WTC11 (cell line): ENCODE results near the gene COX6B2. TPM values are rescaled to one million over a fixed set of nuclear protein-coding genes. Genes with fewer than 3 reads are reported as not detected.

Experiments
- ATAC-seq: fragments of 200-7000 bp; cut with Tn5 transposase; 2 replicates; pipeline ENCODE4 v1.10.0; 2021; ENCODE audit warnings: mild to moderate bottlenecking, moderate library complexity
- CTCF ChIA-PET: fragments of 300-600 bp; sonication (Branson Sonifier 250); formaldehyde crosslinking; loops from one replicate; lab custom pipeline; 2021; ENCODE audit warnings: antibody characterized with exemption; lab: Charles Lee
- POLR2A ChIA-PET: fragments of 350-600 bp; sonication (Branson Sonifier 250); formaldehyde crosslinking; loops from one replicate; lab custom pipeline; 2021; ENCODE audit warnings: antibody characterized with exemption; lab: Charles Lee
- DNase-seq: peaks from one replicate; pipeline ENCODE4 v3.0.0; 2021; ENCODE audit warnings: low spot score
- H3K27ac Mint-ChIP-seq: 2 replicates; pipeline ENCODE4 v1.8.0; 2021; ENCODE audit warnings: mixed read lengths
- H3K27me3 Mint-ChIP-seq: 2 replicates; pipeline ENCODE4 v1.8.0; 2021; ENCODE audit warnings: low read depth, mild to moderate bottlenecking, moderate library complexity, mixed read lengths
- H3K36me3 Mint-ChIP-seq: 2 replicates; pipeline ENCODE4 v1.8.0; 2021; ENCODE audit warnings: mixed read lengths
- H3K4me1 Mint-ChIP-seq: 2 replicates; pipeline ENCODE4 v1.8.0; 2022; ENCODE audit warnings: mixed read lengths
- H3K4me3 Mint-ChIP-seq: 2 replicates; pipeline ENCODE4 v1.8.0; 2021; ENCODE audit warnings: mild to moderate bottlenecking, moderate library complexity, mixed read lengths
- H3K9me3 Mint-ChIP-seq: 2 replicates; pipeline ENCODE4 v1.8.0; 2021; ENCODE audit warnings: mixed read lengths
- ELF4 ChIP-seq: sonication (generic); formaldehyde crosslinking; IDR thresholded peaks from 2 replicates; pipeline ENCODE4 v1.8.1; 2022; ENCODE audit warnings: low read depth, mild to moderate bottlenecking, moderate library complexity, missing genetic modification reagents
- FOXK1 ChIP-seq: sonication (generic); formaldehyde crosslinking; IDR thresholded peaks from 2 replicates; pipeline ENCODE4 v1.8.0; 2022; ENCODE audit warnings: mild to moderate bottlenecking, moderate library complexity, missing genetic modification reagents
- GABPB1 ChIP-seq: sonication (generic); formaldehyde crosslinking; IDR thresholded peaks from 2 replicates; pipeline ENCODE4 v1.8.1; 2023; ENCODE audit warnings: mild to moderate bottlenecking, missing genetic modification reagents
- MAX ChIP-seq: sonication (generic); formaldehyde crosslinking; IDR thresholded peaks from 2 replicates; pipeline ENCODE4 v1.8.0; 2022; ENCODE audit warnings: mild to moderate bottlenecking, missing genetic modification reagents
- NFATC4 ChIP-seq: fragments of 250-450 bp; sonication (Bioruptor Pico); IDR thresholded peaks from 2 replicates; pipeline ENCODE4 v1.9.0; 2021; ENCODE audit warnings: mild to moderate bottlenecking
- OVOL2 ChIP-seq: fragments of 250-450 bp; sonication (Bioruptor Pico); IDR thresholded peaks from 2 replicates; pipeline ENCODE4 v1.9.0; 2021; ENCODE audit warnings: mild to moderate bottlenecking, borderline replicate concordance
- RORB ChIP-seq: fragments of 250-450 bp; sonication (Bioruptor Pico); IDR thresholded peaks from 2 replicates; pipeline ENCODE4 v1.9.0; 2021; ENCODE audit warnings: mild to moderate bottlenecking
- SMAD4 ChIP-seq: sonication (generic); formaldehyde crosslinking; IDR thresholded peaks from 2 replicates; pipeline ENCODE4 v1.8.0; 2022; ENCODE audit warnings: mild to moderate bottlenecking, missing genetic modification reagents
- SOX15 ChIP-seq: fragments of 250-450 bp; sonication (Bioruptor Pico); IDR thresholded peaks from 2 replicates; pipeline ENCODE4 v1.9.0; 2021; ENCODE audit warnings: mild to moderate bottlenecking
- SP1 ChIP-seq: sonication (generic); formaldehyde crosslinking; conservative IDR thresholded peaks from 2 replicates; pipeline ENCODE4 v1.8.1; 2022; ENCODE audit warnings: missing genetic modification reagents
- TCF7 ChIP-seq: sonication (generic); formaldehyde crosslinking; IDR thresholded peaks from 2 replicates; pipeline ENCODE4 v1.8.0; 2022; ENCODE audit warnings: mild to moderate bottlenecking, low read depth, missing genetic modification reagents, moderate library complexity
- USF1 ChIP-seq: sonication (generic); formaldehyde crosslinking; IDR thresholded peaks from 2 replicates; pipeline ENCODE4 v1.8.0; 2022; ENCODE audit warnings: mild to moderate bottlenecking, missing genetic modification reagents
- ZNF138 ChIP-seq: sonication (generic); formaldehyde crosslinking; conservative IDR thresholded peaks from 2 replicates; pipeline ENCODE4 v1.8.1; 2022; ENCODE audit warnings: mild to moderate bottlenecking, moderate library complexity, missing genetic modification reagents
- ZNF232 ChIP-seq: sonication (generic); formaldehyde crosslinking; IDR thresholded peaks from 2 replicates; pipeline ENCODE4 v1.8.0; 2022; ENCODE audit warnings: mild to moderate bottlenecking, missing genetic modification reagents
- ZNF425 ChIP-seq: fragments of 250-450 bp; sonication (Bioruptor Pico); conservative IDR thresholded peaks from 2 replicates; pipeline ENCODE4 v1.9.0; 2021; ENCODE audit warnings: mild to moderate bottlenecking
- total RNA-seq: library from RNA; stranded (reverse); gene quantifications from 3 replicates; pipeline ENCODE4 v1.2.3, GENCODE V29; 2021
- TF ChIP-seq, protein P1 (sequence below): sonication (generic); formaldehyde crosslinking; IDR thresholded peaks from 2 replicates; pipeline ENCODE4 v1.8.1; 2023; ENCODE audit warnings: mild to moderate bottlenecking, missing genetic modification reagents
- TF ChIP-seq, protein P2 (sequence below): sonication (generic); formaldehyde crosslinking; IDR thresholded peaks from 2 replicates; pipeline ENCODE4 v1.8.1; 2022; ENCODE audit warnings: mild to moderate bottlenecking, moderate library complexity, missing genetic modification reagents

Gene COX6B2
- total RNA-seq, 1 experiment from 2014 or later = 4.3 TPM

- TF ChIP-seq, protein P1, sequence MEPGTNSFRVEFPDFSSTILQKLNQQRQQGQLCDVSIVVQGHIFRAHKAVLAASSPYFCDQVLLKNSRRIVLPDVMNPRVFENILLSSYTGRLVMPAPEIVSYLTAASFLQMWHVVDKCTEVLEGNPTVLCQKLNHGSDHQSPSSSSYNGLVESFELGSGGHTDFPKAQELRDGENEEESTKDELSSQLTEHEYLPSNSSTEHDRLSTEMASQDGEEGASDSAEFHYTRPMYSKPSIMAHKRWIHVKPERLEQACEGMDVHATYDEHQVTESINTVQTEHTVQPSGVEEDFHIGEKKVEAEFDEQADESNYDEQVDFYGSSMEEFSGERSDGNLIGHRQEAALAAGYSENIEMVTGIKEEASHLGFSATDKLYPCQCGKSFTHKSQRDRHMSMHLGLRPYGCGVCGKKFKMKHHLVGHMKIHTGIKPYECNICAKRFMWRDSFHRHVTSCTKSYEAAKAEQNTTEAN (CRISPR knock-in tag) = no peak
- no peak for TF ChIP-seq SMAD4
- no peak for TF ChIP-seq SP1 (CRISPR knock-in tag)
- no peak for TF ChIP-seq RORB (CRISPR knock-in tag)
- TF ChIP-seq, protein P2, sequence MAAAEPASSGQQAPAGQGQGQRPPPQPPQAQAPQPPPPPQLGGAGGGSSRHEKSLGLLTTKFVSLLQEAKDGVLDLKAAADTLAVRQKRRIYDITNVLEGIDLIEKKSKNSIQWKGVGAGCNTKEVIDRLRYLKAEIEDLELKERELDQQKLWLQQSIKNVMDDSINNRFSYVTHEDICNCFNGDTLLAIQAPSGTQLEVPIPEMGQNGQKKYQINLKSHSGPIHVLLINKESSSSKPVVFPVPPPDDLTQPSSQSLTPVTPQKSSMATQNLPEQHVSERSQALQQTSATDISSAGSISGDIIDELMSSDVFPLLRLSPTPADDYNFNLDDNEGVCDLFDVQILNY = no peak
- no peak for TF ChIP-seq MAX (CRISPR knock-in tag)
Measured at GRCh38 chr19:55325172-55325571, 29.3 kb downstream of the COX6B2 start, which contains the start of gene TMEM150B (continued).

- TF ChIP-seq ZNF425 (CRISPR knock-in tag) (no peak), ZNF138 (no peak), FOXK1 (CRISPR knock-in tag) (no peak), NFATC4 (CRISPR knock-in tag) (no peak), MAX (CRISPR knock-in tag) (no peak), USF1 (CRISPR knock-in tag) (no peak), TCF7 (CRISPR knock-in tag) (no peak), OVOL2 (CRISPR knock-in tag) (no peak), ELF4 (no peak)
- TF ChIP-seq, protein P2 = no peak
- TF ChIP-seq, all 79 proteins: peak for 0
- POLR2A ChIA-PET = interaction anchor here (1.4 kb wide), 1 partner anchor 15 kb away, joined by 3 read pairs; the partner anchor contains the start of gene KMT5C
- H3K9me3 Mint-ChIP-seq = no peaks in the 10 kb centered on the region
- H3K4me3 Mint-ChIP-seq = no peak overlapping the region
- DNase-seq (no peak), ATAC-seq (no peak)
- H3K4me1 Mint-ChIP-seq = peaks cover 16% of the 10 kb centered on the region
- no peak overlapping the region for H3K27ac Mint-ChIP-seq
- H3K27me3 Mint-ChIP-seq = peaks cover 34% of the 10 kb centered on the region
- CTCF ChIA-PET = interaction anchor here (0.6 kb wide), 1 partner anchor 23 kb away, joined by 3 read pairs; no protein-coding TSS in a partner anchor
- no peaks in the 10 kb centered on the region for H3K36me3 Mint-ChIP-seq
Measured at GRCh38 chr19:55324662-55325061, 29.9 kb downstream of the COX6B2 start.

- Mint-ChIP-seq H3K36me3 (no peaks in the 10 kb centered on the region), H3K4me3 (no peak overlapping the region), H3K4me1 (peaks cover 18% of the 10 kb centered on the region), H3K9me3 (no peaks in the 10 kb centered on the region), H3K27me3 (peaks cover 21% of the 10 kb centered on the region), H3K27ac (no peak overlapping the region)
- no peak for TF ChIP-seq OVOL2 (CRISPR knock-in tag)
- TF ChIP-seq, protein P1 (CRISPR knock-in tag) = no peak
- no peak for TF ChIP-seq GABPB1 (CRISPR knock-in tag)
- no peak for TF ChIP-seq ZNF232
- TF ChIP-seq SOX15 (CRISPR knock-in tag) = no peak
- no peak for DNase-seq
- ChIA-PET CTCF (interaction anchor here (1.1 to 3.4 kb wide), 6 partner anchors 17 to 162 kb away, joined by 3 to 26 read pairs (median 8); partner anchors contain the start of genes KMT5C and TMEM238), POLR2A (interaction anchor here (1.2 kb wide), 1 partner anchor 26 kb away, joined by 6 read pairs; no protein-coding TSS in a partner anchor)
- no peak for ATAC-seq
Measured at GRCh38 chr19:55322204-55322885, 32.2 kb downstream of the COX6B2 start.
